Type B pancreatic cell (in vitro differentiated cells): ENCODE results near the gene PAN3. TPM values are rescaled to one million over a fixed set of nuclear protein-coding genes. Genes with fewer than 3 reads are reported as not detected.
A peak's percentile ranks its signal among the peaks of the same experiment; 100 is the strongest.

Experiments used
- DNase-seq: peaks from one replicate; pipeline ENCODE4 v3.0.0; 2021; ENCODE audit warnings: mixed read lengths; ENCODE audit not compliant: unreplicated experiment; ENCODE audit errors: extremely low spot score
- H3K27ac Mint-ChIP-seq: 2 replicates; pipeline ENCODE4 v1.8.0; 2021; ENCODE audit warnings: mild to moderate bottlenecking, mixed read lengths
- H3K27me3 Mint-ChIP-seq: 2 replicates; pipeline ENCODE4 v1.8.0; 2021; ENCODE audit warnings: mixed read lengths
- H3K36me3 Mint-ChIP-seq: 2 replicates; pipeline ENCODE4 v1.8.0; 2021; ENCODE audit warnings: mixed read lengths
- H3K4me1 Mint-ChIP-seq: one replicate; pipeline ENCODE4 v1.8.0; 2021; ENCODE audit warnings: mixed read lengths; ENCODE audit not compliant: unreplicated experiment
- H3K4me3 Mint-ChIP-seq: 2 replicates; pipeline ENCODE4 v1.8.0; 2021; ENCODE audit warnings: mild to moderate bottlenecking, mixed read lengths
- H3K9me3 Mint-ChIP-seq: 2 replicates; pipeline ENCODE4 v1.8.0; 2021; ENCODE audit warnings: mixed read lengths
- total RNA-seq: library from RNA; stranded (reverse); gene quantifications from 2 replicates; pipeline ENCODE4 v1.2.1, GENCODE V29; 2021; ENCODE audit warnings: low replicate concordance
- TF ChIP-seq, protein P1 (sequence below): fragments of 200-600 bp; sonication (generic); conservative IDR thresholded peaks from 2 replicates; pipeline ENCODE4 v1.5.0; 2021; ENCODE audit warnings: antibody characterized with exemption, mild to moderate bottlenecking

PAN3 gene
- total RNA-seq, 1 donor from 2014 or later: 37.4 TPM

DNA sequence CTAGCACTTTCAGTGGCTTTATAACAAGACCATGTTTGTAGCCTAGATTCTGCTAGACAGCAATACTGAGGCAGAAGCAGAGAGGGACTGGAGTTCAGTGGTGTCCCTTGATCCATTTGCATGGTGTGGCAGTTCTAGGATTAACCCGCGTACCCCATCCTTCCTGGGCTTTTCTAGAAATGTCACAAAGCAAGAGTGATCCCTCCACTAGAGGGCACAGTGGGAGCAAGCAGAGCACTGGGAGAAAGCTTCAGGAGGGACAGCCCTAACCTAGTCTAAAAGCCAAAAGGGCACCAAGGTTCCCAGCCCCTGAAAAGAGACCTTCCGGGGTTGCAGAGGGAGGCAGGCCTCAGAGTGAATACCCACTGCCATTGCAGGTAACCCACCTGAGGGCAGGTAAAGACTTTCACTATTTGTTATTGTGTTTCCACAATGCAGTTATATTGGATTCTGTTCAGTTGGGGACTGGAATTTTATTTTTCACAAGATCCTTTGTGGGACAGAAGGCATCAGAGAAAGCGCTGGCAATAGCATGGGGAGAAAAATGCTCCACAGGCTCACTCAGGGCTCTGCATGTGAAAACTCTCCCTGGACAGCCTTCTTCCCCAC is 185.9 kb downstream of the PAN3 start:
- Mint-ChIP-seq H3K27ac (no peak overlapping the region), H3K4me1 (peaks cover 5% of the 10 kb centered on the region), H3K9me3 (no peaks in the 10 kb centered on the region), H3K4me3 (no peak overlapping the region), H3K27me3 (peaks cover 11% of the 10 kb centered on the region), H3K36me3 (no peaks in the 10 kb centered on the region)
- TF ChIP-seq, protein P1, sequence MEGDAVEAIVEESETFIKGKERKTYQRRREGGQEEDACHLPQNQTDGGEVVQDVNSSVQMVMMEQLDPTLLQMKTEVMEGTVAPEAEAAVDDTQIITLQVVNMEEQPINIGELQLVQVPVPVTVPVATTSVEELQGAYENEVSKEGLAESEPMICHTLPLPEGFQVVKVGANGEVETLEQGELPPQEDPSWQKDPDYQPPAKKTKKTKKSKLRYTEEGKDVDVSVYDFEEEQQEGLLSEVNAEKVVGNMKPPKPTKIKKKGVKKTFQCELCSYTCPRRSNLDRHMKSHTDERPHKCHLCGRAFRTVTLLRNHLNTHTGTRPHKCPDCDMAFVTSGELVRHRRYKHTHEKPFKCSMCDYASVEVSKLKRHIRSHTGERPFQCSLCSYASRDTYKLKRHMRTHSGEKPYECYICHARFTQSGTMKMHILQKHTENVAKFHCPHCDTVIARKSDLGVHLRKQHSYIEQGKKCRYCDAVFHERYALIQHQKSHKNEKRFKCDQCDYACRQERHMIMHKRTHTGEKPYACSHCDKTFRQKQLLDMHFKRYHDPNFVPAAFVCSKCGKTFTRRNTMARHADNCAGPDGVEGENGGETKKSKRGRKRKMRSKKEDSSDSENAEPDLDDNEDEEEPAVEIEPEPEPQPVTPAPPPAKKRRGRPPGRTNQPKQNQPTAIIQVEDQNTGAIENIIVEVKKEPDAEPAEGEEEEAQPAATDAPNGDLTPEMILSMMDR: peak; percentile 83
- no peak for DNase-seq

DNA sequence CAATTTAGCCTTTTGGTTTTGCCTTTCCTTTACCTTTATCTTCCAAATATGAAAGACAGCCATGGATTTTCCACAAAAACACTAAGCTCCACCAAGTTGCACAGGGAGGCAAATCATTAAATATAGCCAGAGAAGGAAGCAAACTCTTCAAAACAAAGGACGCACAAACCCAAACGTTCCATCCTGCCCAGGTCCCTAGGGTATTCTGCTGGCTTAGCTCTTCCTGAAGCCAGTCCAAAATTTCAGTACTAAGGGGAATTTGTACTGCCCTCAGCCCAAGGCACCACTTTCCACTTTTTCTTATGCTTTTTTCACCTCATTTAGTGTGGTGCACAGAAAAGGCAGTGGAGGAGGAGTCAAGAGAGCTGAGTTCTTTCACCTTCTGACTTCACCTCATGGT is 186.7 kb downstream of the PAN3 start:
- TF ChIP-seq, protein P1: no peak
- Mint-ChIP-seq H3K4me1 (peaks cover 5% of the 10 kb centered on the region), H3K36me3 (no peaks in the 10 kb centered on the region), H3K9me3 (no peaks in the 10 kb centered on the region), H3K4me3 (no peak overlapping the region), H3K27ac (no peak overlapping the region), H3K27me3 (peaks cover 11% of the 10 kb centered on the region)
- no peak for DNase-seq

DNA sequence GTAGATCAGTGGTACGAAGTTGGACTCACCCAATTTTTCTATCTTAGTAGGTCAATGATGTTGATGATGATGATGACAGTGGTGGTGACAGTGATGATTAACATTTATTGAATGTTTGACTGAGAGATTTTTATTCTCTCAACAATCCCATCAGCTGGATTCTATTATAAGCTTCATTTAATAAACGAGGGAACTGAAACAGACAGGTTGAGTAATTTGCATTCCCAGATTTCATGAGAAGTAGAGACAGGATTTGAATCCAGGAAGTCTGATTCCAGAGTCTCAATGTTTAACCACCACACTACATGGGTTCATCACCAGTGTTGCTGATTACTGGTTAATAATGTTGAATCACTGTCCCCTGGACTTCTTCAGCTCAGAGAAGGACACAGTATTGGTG is 187.7 kb downstream of the PAN3 start:
- Mint-ChIP-seq H3K4me1 (peaks cover 5% of the 10 kb centered on the region), H3K27me3 (peaks cover 11% of the 10 kb centered on the region), H3K9me3 (no peaks in the 10 kb centered on the region), H3K27ac (no peak overlapping the region), H3K4me3 (no peak overlapping the region), H3K36me3 (no peaks in the 10 kb centered on the region)
- DNase-seq: no peak
- TF ChIP-seq, protein P1: no peak

DNA sequence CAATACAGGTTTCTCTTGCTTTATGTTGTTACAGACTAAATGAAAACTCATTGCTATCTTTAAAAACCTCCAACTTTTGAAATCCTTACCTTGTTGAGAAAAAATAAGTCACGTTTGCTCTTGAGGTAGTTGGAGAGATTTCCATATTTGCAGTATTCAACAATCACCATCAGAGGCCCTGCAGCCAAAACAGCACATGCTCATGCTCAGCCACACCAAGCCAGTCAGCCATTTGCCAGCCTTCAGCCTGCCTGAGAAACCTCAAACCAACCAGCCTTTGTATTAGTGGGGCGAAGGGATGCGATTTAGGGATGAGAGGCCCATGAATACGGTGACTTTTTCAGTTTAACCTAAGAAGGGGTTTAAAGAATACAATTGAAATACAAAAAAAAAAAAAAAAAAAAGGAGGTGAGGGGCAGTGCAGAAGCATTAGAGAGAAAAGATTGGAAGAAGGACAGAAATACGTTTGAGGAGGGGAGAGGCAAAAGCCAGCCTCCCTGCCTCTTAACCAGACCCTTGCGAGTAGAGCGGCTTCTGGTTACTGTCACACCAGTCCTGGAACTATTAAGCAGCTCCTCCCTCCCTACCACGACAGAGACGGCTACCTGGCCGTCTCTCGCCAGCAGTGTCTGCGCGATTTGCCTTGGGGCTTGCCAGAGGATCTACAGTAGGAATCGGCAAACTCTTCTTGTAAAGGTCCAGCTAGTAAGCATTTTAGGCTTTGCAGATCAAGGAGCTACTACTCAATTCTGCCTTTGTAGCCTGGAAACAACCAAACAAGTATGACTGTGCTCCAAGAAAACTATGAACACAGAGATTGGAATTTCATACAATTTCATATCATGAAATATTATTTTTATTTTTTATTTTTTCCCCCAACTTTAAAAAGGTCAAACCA is 189.3 kb downstream of the PAN3 start:
- H3K4me1 Mint-ChIP-seq: no peaks in the 10 kb centered on the region
- H3K27me3 Mint-ChIP-seq: peaks cover 11% of the 10 kb centered on the region
- H3K36me3 Mint-ChIP-seq: no peaks in the 10 kb centered on the region
- no peaks in the 10 kb centered on the region for H3K9me3 Mint-ChIP-seq
- DNase-seq: no peak
- TF ChIP-seq, protein P1: no peak
- H3K4me3 Mint-ChIP-seq: no peak overlapping the region
- H3K27ac Mint-ChIP-seq: no peak overlapping the region

DNA sequence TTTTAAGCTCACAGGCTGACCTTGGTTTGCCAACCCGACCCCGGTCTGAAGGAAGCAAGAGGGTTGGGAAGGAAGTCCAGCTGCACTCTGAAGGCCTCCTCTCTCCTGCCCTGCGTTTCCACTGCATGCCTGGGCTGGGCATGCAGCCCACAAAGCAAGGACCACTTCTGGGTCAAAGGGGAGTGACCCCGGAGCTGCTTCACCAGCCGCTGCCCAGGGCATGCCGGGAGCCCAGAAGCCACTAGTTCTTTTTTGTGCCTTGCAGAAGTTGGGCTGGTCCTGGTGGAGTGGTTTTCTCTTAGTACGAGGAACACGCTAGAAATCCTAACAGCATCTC is 189.9 kb downstream of the PAN3 start:
- peaks cover 11% of the 10 kb centered on the region for H3K27me3 Mint-ChIP-seq
- H3K4me3 Mint-ChIP-seq: no peak overlapping the region
- no peak overlapping the region for H3K27ac Mint-ChIP-seq
- no peaks in the 10 kb centered on the region for H3K4me1 Mint-ChIP-seq
- TF ChIP-seq, protein P1: no peak
- H3K9me3 Mint-ChIP-seq: no peaks in the 10 kb centered on the region
- no peaks in the 10 kb centered on the region for H3K36me3 Mint-ChIP-seq
- no peak for DNase-seq
